SIG-M5 treated with dmso at 0.1 percent for 504 hours (cell line): ENCODE results near the gene ZNF674.
A peak's percentile ranks its signal among the peaks of the same experiment; 100 is the strongest.

ENCODE experiments used
- DNase-seq: peaks from one replicate; lab custom pipeline; 2025; ENCODE audit not compliant: unreplicated experiment; lab: John Stamatoyannopoulos, UW

Gene ZNF674

GRCh38 chrX:46545111-46546005, at the start of gene ZNF674:
Gene ZNF674 (minus strand): TSS chrX:46545421. CDS start chrX:46542087, 3,334 bp downstream.
- DNase-seq: peak; percentile 83

- no peak for DNase-seq
Observed at GRCh38 chrX:46589977-46590723, 44.9 kb upstream of the ZNF674 start.

GRCh38 chrX:46588263-46588662, 43.0 kb upstream of the ZNF674 start:
- DNase-seq: no peak

GRCh38 chrX:46587753-46588171, 42.5 kb upstream of the ZNF674 start:
- no peak for DNase-seq

- DNase-seq: no peak
Observed at GRCh38 chrX:46587158-46587557, 41.9 kb upstream of the ZNF674 start.

GRCh38 chrX:46584736-46585135, 39.5 kb upstream of the ZNF674 start:
- no peak for DNase-seq

- DNase-seq: no peak
Observed at GRCh38 chrX:46582966-46583365, 37.7 kb upstream of the ZNF674 start.

- DNase-seq: no peak
Observed at GRCh38 chrX:46582325-46582724, 37.1 kb upstream of the ZNF674 start.

- DNase-seq: no peak
Observed at GRCh38 chrX:46580613-46581012, 35.4 kb upstream of the ZNF674 start.

GRCh38 chrX:46579250-46579649, 34.0 kb upstream of the ZNF674 start:
- no peak for DNase-seq

- DNase-seq: no peak
Observed at GRCh38 chrX:46577221-46578005, 32.2 kb upstream of the ZNF674 start.

GRCh38 chrX:46576458-46576857, 31.2 kb upstream of the ZNF674 start:
- DNase-seq: no peak

GRCh38 chrX:46575991-46576392, 30.8 kb upstream of the ZNF674 start:
- DNase-seq: no peak

GRCh38 chrX:46575586-46575985, 30.4 kb upstream of the ZNF674 start:
- no peak for DNase-seq

- no peak for DNase-seq
Observed at GRCh38 chrX:46574774-46575381, 29.7 kb upstream of the ZNF674 start.

- no peak for DNase-seq
Observed at GRCh38 chrX:46573892-46574773, 28.9 kb upstream of the ZNF674 start.

- peak; percentile 22 for DNase-seq
Observed at GRCh38 chrX:46573331-46573891, 28.2 kb upstream of the ZNF674 start, which contains the start of gene CHST7. Gene CHST7 (plus strand): TSS chrX:46573765. CDS start chrX:46573932, 167 bp downstream.

- peak; percentile 54 for DNase-seq
Observed at GRCh38 chrX:46572340-46572936, 27.2 kb upstream of the ZNF674 start.
